ENCODE results near the gene EXD1. TPM values are rescaled to one million over a fixed set of nuclear protein-coding genes. Genes with fewer than 3 reads are reported as not detected.
"Not testable (repeated sequence)": the region's sequence is repeated elsewhere in the genome, so short reads cannot be mapped to it uniquely, and the experiment has no call there.

EXD1 gene
- total and polyA plus RNA-seq, 8 donors: not detected

DNA sequence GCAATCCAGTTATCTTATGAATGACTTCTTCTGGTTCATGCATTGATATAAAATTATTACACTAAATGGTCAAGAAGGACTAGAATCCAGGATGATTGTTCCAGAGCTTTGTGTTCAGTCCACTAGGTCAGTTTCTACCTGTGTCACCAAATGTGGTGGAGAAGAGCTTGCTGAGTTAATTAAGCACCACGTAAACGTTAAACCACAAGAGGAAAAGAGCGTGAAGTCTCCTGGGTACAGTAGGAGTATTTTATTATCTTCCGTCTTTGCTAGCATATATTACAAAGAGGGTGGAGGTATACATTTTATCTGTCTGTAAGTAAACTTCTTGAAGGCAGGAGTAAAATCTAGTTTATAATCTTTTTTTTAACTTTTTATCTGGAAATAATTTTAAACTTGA, 24.0 kb upstream of the EXD1 start:
- H3K9me3 ChIP-seq: no peaks in the 10 kb centered on the region
- intact Hi-C loops (cut with DNase I; ENCODE audit: low total_unique reads): no loop called here
- 72 to 83% (median 79%) methylated on average over 4 of the region's 4 CpGs for WGBS, 5 donors
- peaks cover 11 to 58% (median 34%) of the 10 kb centered on the region in 4 donors for H3K4me1 ChIP-seq
- H3K27me3 ChIP-seq: no peaks in the 10 kb centered on the region
- no peak for DNase-seq
- H3K36me3 ChIP-seq: peaks cover 0 to 52% (median 45%) of the 10 kb centered on the region in 4 donors
- H3K27ac ChIP-seq: no peak overlapping the region
- no peak overlapping the region for H3K4me3 ChIP-seq
- TF ChIP-seq POLR2A (IDR thresholded peaks at IDR 0.05) (no peak), POLR2AphosphoS5 (IDR thresholded peaks at IDR 0.05) (no peak), EP300 (IDR thresholded peaks at IDR 0.05) (no peak)
- TF ChIP-seq, protein P1, sequence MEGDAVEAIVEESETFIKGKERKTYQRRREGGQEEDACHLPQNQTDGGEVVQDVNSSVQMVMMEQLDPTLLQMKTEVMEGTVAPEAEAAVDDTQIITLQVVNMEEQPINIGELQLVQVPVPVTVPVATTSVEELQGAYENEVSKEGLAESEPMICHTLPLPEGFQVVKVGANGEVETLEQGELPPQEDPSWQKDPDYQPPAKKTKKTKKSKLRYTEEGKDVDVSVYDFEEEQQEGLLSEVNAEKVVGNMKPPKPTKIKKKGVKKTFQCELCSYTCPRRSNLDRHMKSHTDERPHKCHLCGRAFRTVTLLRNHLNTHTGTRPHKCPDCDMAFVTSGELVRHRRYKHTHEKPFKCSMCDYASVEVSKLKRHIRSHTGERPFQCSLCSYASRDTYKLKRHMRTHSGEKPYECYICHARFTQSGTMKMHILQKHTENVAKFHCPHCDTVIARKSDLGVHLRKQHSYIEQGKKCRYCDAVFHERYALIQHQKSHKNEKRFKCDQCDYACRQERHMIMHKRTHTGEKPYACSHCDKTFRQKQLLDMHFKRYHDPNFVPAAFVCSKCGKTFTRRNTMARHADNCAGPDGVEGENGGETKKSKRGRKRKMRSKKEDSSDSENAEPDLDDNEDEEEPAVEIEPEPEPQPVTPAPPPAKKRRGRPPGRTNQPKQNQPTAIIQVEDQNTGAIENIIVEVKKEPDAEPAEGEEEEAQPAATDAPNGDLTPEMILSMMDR (IDR thresholded peaks at IDR 0.05): no peak

DNA sequence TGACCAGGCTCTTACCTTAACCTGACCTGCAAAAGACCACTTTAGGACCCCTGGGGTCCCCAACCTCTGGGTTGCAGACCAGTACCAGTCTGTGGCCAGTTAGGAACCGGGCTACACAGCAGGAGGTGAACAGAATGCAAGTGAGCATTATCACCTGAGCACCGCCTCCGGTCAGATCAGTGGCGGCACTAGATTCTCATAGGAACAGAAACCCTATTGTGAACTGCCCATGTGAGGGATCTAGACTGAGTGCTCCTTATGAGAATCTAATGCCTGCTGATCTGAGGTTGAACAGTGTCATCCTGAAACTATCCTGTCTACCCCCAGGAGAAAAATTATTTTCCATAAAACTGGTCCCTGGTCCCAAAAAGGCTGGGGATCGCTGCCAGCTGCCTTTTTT, 20.9 kb upstream of the EXD1 start:
- no peaks in the 10 kb centered on the region for H3K27me3 ChIP-seq
- intact Hi-C loops (cut with DNase I; ENCODE audit: low total_unique reads): no loop called here
- peak overlapping the region in 2 of 5 donors; percentile 38 to 77 for H3K27ac ChIP-seq
- DNase-seq: no peak
- H3K9me3 ChIP-seq: no peaks in the 10 kb centered on the region
- WGBS, 5 donors: 85 to 100% (median 93%) methylated on average over 5 of the region's 5 CpGs
- no peak for TF ChIP-seq POLR2A (IDR thresholded peaks at IDR 0.05)
- no peak for TF ChIP-seq EP300 (IDR thresholded peaks at IDR 0.05)
- TF ChIP-seq POLR2AphosphoS5 (IDR thresholded peaks at IDR 0.05): no peak
- TF ChIP-seq, protein P1 (IDR thresholded peaks at IDR 0.05): no peak
- H3K36me3 ChIP-seq: peaks cover under 1 to 66% (median 53%) of the 10 kb centered on the region in 4 donors
- H3K4me3 ChIP-seq: no peak overlapping the region
- H3K4me1 ChIP-seq: peaks cover 0 to 36% (median 17%) of the 10 kb centered on the region in 4 donors

DNA sequence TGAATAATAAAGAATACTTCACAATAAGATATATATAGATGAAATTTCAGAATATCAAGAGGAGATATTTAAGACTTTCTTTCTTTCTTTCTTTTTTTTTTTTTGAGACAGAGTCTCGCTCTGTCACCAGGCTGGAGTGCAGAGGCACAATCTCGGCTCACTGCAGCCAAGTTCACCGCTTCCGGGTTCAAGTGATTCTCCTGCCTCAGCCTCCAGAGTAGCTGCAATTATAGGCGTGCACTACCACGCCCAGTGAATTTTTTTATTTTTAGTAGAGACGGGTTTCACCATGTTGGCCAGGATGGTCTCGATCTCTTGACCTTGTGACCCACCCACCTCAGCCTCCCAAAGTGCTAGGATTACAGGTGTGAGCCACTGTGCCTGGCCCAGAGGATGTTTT, 20.2 kb upstream of the EXD1 start:
- DNase-seq: peak in 1 of 2 donors; percentile 4
- H3K36me3 ChIP-seq: peaks cover 4 to 72% (median 58%) of the 10 kb centered on the region in 4 donors
- intact Hi-C loops (cut with DNase I; ENCODE audit: low total_unique reads); H3K27me3 ChIP-seq; H3K9me3 ChIP-seq; H3K4me3 ChIP-seq: not testable (repeated sequence)
- peak overlapping the region in 3 of 5 donors; percentile 38 to 77 (median 72) for H3K27ac ChIP-seq
- H3K4me1 ChIP-seq: peaks cover 0 to 30% (median 13%) of the 10 kb centered on the region in 4 donors
- 63 to 76% (median 72%) methylated on average over 8 of the region's 8 CpGs for whole genome bisulfite sequencing, 5 donors

DNA sequence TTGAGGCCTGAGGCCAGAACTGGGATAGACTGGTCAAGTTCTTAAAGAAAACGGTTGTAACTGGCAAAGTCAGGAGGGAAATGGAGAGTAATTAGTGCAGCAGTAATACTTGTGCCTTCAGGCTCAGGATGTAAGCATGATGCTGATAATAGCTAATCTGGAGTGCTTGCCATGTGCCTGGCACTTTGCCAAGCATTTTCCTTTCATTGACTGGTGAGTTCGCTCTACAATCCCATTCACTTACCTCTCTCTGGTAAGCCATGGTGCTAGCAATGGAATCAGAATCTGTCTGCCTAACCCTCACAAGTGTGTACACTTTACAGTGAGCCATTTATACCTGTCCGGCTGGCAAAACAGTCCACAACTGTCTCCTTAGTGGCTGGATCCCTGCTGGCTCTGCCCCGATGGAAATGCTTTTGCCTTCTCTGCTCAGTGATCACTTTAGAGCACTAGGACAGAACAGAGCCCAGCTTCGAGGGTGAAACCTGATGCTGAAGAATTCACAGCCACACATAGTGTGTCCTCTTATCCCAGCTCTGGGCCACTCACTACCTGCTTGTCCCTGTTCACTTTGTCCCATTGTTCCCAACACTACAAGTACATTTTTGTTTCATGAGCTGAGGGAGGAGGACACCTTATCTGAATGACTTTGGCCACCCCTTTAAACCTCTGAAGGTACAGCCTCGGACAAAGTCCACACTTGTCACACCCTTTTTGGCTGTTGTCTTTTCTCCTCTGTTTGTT, 10.8 kb upstream of the EXD1 start:
- Histone ChIP-seq H3K4me1 (peaks cover 17 to 49% (median 32%) of the 10 kb centered on the region in 4 donors), H3K9me3 (no peaks in the 10 kb centered on the region), H3K27ac (peak overlapping the region; percentile 53 to 82 (median 74)), H3K4me3 (no peak overlapping the region), H3K27me3 (no peaks in the 10 kb centered on the region), H3K36me3 (peaks cover 3 to 39% (median 37%) of the 10 kb centered on the region in 4 donors)
- 31 to 57% (median 43%) methylated on average over 6 of the region's 6 CpGs for WGBS, 5 donors
- peak; percentile 81 to 92 for DNase-seq
- intact Hi-C loops (cut with DNase I; ENCODE audit: low total_unique reads): no loop called here
- no peak for TF ChIP-seq POLR2A (IDR thresholded peaks at IDR 0.05)
- peak in 2 of 3 donors; percentile 58 to 68 for TF ChIP-seq POLR2AphosphoS5 (IDR thresholded peaks at IDR 0.05)
- TF ChIP-seq EP300 (IDR thresholded peaks at IDR 0.05): no peak

DNA sequence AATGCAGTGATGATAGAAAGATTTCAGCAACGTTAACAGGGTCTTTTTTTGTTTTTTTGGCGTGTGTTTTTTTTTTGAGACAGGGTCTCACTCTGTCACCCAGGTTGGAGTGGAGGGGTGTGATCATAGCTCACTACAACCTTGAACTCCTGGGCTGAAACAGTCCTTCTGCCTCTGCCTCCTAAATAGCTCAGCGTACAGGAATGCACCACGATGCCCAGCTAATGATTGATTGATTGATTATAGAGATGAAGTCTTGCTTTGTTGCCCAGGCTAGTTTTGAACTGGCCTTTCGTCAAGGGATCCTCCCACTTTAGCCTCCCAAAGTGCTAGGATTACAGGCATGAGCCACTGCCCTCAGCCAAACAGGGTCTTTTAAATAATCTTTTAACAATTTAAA, 7.5 kb upstream of the EXD1 start:
- Histone ChIP-seq H3K36me3 (peaks cover 0 to 9% (median 8%) of the 10 kb centered on the region in 4 donors), H3K4me3 (no peak overlapping the region), H3K4me1 (peaks cover 17 to 69% (median 56%) of the 10 kb centered on the region in 4 donors), H3K27ac (no peak overlapping the region), H3K27me3 (no peaks in the 10 kb centered on the region), H3K9me3 (no peaks in the 10 kb centered on the region)
- no peak for DNase-seq
- WGBS, 5 donors: 57 to 76% (median 69%) methylated on average over 5 of the region's 5 CpGs
- intact Hi-C loops (cut with DNase I; ENCODE audit: low total_unique reads): no loop called here
- no peak for TF ChIP-seq POLR2A (IDR thresholded peaks at IDR 0.05)
- no peak for TF ChIP-seq EP300 (IDR thresholded peaks at IDR 0.05)
- no peak for TF ChIP-seq POLR2AphosphoS5 (IDR thresholded peaks at IDR 0.05)
- TF ChIP-seq, protein P1 (IDR thresholded peaks at IDR 0.05): no peak
